DND-41 (cell line): Measurements from ENCODE around the gene SAMMSON.

Experiments
- ATAC-seq: fragments of 200-7000 bp; cut with Tn5 transposase; 3 replicates; pipeline ENCODE4 v1.9.1; 2021; ENCODE audit warnings: low read depth; ENCODE audit not compliant: insufficient read depth
- DNase-seq: peaks from one replicate; pipeline ENCODE4 v3.0.0-alpha.2; 2020
- H2AFZ ChIP-seq: 2 replicates; pipeline ENCODE4 v1.6.0; 2012; ENCODE audit warnings: low read depth, low read length
- H3K27ac ChIP-seq: 2 replicates; pipeline ENCODE4 v1.5.1; 2012; ENCODE audit warnings: low read length, inconsistent platforms
- H3K27me3 ChIP-seq: fragments of 200-600 bp; sonication (generic); 2 replicates; pipeline ENCODE4 v1.6.0; 2012; ENCODE audit warnings: low read length, mild to moderate bottlenecking, inconsistent platforms; ENCODE audit not compliant: insufficient read depth, poor library complexity
- H3K36me3 ChIP-seq: 2 replicates; pipeline ENCODE4 v1.5.1; 2012; ENCODE audit warnings: low read length, inconsistent platforms; ENCODE audit not compliant: insufficient read depth
- H3K4me1 ChIP-seq: 2 replicates; pipeline ENCODE4 v1.5.1; 2012; ENCODE audit warnings: mild to moderate bottlenecking, low read length; ENCODE audit not compliant: insufficient read depth
- H3K4me2 ChIP-seq: 2 replicates; pipeline ENCODE4 v1.6.0; 2012; ENCODE audit warnings: mild to moderate bottlenecking, moderate library complexity, low read length, inconsistent platforms; ENCODE audit not compliant: insufficient read depth
- H3K4me3 ChIP-seq, 2 experiments: fragments of 200-600 bp in 1 of 2; shearing (Covaris generic) in 1 of 2; 2 replicates each; pipeline ENCODE4 v1.5.1; 2012 to 2016; ENCODE audit warnings: inconsistent platforms in 2 of 2, low read length in 2 of 2, mild to moderate bottlenecking in 2 of 2, low read depth in 1 of 2, moderate library complexity in 1 of 2
- H3K79me2 ChIP-seq: 2 replicates; pipeline ENCODE4 v1.6.0; 2012; ENCODE audit warnings: low read length, inconsistent platforms; ENCODE audit not compliant: insufficient read depth
- H3K9ac ChIP-seq: 2 replicates; pipeline ENCODE4 v1.6.0; 2012; ENCODE audit warnings: low read depth, mild to moderate bottlenecking, inconsistent platforms, low read length, moderate library complexity
- H3K9me3 ChIP-seq: 2 replicates; pipeline ENCODE4 v1.5.1; 2012; ENCODE audit warnings: low read length, moderate library complexity, mild to moderate bottlenecking, inconsistent platforms; ENCODE audit not compliant: insufficient read depth, severe bottlenecking
- H4K20me1 ChIP-seq: 2 replicates; pipeline ENCODE4 v1.6.0; 2012; ENCODE audit warnings: low read length; ENCODE audit not compliant: insufficient read depth
- EZH2 ChIP-seq: IDR thresholded peaks from 3 replicates; pipeline ENCODE4 v1.6.1; 2012; ENCODE audit warnings: borderline replicate concordance, low read depth, mild to moderate bottlenecking, moderate library complexity, low read length, inconsistent platforms; ENCODE audit not compliant: severe bottlenecking
- TF ChIP-seq, protein P1 (sequence below): IDR thresholded peaks from 2 replicates; pipeline ENCODE4 v1.5.1; 2012; ENCODE audit warnings: borderline replicate concordance, low read length, moderate library complexity, mild to moderate bottlenecking; ENCODE audit not compliant: poor library complexity, severe bottlenecking; ENCODE audit errors: extremely low read depth

SAMMSON gene

DNA sequence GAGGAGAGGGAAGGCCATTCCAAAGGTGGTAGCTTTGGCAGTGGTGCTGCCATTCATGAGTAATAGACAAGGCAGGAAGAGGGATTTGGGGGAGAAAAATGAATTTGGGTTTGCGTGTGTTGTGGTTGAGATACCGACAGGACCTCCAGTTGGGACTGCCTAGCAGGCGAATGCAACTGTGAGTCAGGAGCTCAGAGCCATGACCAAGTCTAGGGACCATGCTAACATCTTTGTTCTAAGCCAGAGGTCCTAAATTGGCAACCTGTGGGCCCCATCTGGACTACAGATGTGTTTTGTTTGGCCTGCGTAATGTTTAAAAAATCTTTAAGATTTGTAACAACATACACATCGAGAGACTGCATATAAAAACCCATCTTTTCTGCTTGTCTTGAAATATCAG is 61.6 kb downstream of the SAMMSON start:
- no peak for TF ChIP-seq EZH2
- TF ChIP-seq, protein P1, sequence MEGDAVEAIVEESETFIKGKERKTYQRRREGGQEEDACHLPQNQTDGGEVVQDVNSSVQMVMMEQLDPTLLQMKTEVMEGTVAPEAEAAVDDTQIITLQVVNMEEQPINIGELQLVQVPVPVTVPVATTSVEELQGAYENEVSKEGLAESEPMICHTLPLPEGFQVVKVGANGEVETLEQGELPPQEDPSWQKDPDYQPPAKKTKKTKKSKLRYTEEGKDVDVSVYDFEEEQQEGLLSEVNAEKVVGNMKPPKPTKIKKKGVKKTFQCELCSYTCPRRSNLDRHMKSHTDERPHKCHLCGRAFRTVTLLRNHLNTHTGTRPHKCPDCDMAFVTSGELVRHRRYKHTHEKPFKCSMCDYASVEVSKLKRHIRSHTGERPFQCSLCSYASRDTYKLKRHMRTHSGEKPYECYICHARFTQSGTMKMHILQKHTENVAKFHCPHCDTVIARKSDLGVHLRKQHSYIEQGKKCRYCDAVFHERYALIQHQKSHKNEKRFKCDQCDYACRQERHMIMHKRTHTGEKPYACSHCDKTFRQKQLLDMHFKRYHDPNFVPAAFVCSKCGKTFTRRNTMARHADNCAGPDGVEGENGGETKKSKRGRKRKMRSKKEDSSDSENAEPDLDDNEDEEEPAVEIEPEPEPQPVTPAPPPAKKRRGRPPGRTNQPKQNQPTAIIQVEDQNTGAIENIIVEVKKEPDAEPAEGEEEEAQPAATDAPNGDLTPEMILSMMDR = no peak
- no peak overlapping the region for H3K4me2 ChIP-seq

DNA sequence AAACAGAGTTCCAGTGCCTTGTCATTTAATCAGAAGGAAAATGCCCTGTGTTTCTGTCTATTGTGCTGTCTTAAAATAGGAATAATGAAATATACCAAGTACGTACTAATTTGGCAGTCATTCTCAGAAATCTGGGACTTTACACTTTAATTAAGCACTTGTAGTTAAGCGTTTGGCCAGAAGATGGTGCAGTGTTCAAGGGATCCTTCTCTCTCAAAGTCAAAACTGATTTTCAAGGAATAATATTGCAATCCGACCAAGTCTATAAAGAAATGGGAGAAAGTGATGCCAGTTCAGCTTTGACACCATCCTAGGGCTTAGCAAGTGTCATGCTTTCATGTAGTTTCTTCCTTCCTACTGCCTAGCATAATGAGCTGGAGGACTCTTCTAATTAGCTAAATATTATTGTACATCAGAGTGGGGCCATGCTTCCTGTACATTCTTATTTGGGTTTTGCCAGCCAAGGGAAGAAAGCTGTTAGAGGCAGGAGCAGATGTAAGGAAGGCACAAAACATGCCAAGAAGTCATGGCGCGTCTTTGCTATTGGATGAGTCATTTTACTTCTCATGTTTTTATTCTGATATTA is 64.8 kb downstream of the SAMMSON start:
- H3K79me2 ChIP-seq = no peaks in the 10 kb centered on the region
- TF ChIP-seq EZH2 = no peak
- TF ChIP-seq, protein P1 = peak; percentile 75
- no peak for ATAC-seq

More for the DNA sequence above, 61.6 kb downstream of the SAMMSON start:
- no peaks in the 10 kb centered on the region for H3K4me1 ChIP-seq
- no peaks in the 10 kb centered on the region for H3K79me2 ChIP-seq
- DNase-seq (no peak), ATAC-seq (no peak)
- no peaks in the 10 kb centered on the region for H3K27me3 ChIP-seq
- H3K27ac ChIP-seq = no peak overlapping the region
- H3K9me3 ChIP-seq = no peaks in the 10 kb centered on the region
- no peaks in the 10 kb centered on the region for H4K20me1 ChIP-seq
- H3K9ac ChIP-seq = no peak overlapping the region
- no peak overlapping the region for H3K4me3 ChIP-seq
- H2AFZ ChIP-seq = no peak overlapping the region
- no peaks in the 10 kb centered on the region for H3K36me3 ChIP-seq

DNA sequence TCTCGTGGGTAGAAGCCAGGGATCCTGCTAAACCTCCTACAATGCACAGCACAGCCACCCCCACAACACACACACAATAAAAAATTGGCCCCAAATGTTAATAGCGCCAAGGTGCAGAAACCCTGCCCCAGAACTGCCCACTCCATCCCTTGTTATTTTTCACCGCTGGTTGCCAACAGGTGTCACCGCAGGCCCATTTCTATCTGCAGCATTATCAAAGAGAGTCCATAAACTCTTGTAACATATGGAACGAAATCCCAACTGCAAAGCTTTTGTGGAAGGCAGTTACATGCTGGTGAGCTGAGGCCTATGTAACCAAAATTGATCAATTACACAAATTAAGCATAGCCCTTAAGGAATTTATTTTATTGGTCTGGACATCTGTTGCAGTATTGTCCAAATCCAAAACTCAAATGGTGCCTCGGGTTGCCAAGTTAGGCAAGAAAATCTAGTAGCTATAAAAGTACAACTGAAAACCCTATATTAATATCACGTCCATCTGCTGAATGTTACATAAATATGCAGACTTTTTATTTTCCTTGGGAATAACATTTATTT is 66.2 kb downstream of the SAMMSON start:
- Histone ChIP-seq H3K4me3 (no peak overlapping the region), H3K4me2 (no peak overlapping the region), H4K20me1 (no peaks in the 10 kb centered on the region), H3K9ac (no peak overlapping the region), H3K9me3 (no peaks in the 10 kb centered on the region), H3K4me1 (no peaks in the 10 kb centered on the region), H3K27ac (no peak overlapping the region), H3K36me3 (no peaks in the 10 kb centered on the region), H3K79me2 (no peaks in the 10 kb centered on the region), H2AFZ (no peak overlapping the region), H3K27me3 (peaks cover 4% of the 10 kb centered on the region)
- ATAC-seq (no peak), DNase-seq (no peak)
- no peak for TF ChIP-seq EZH2
- TF ChIP-seq, protein P1 = peak; percentile 37

More for the DNA sequence above, 64.8 kb downstream of the SAMMSON start:
- H2AFZ ChIP-seq = no peak overlapping the region
- H3K4me3 ChIP-seq = no peak overlapping the region
- peak; percentile 8 for DNase-seq
- peaks cover under 1% of the 10 kb centered on the region for H3K27me3 ChIP-seq
- no peak overlapping the region for H3K27ac ChIP-seq
- no peaks in the 10 kb centered on the region for H4K20me1 ChIP-seq
- no peak overlapping the region for H3K9ac ChIP-seq
- no peaks in the 10 kb centered on the region for H3K36me3 ChIP-seq
- no peaks in the 10 kb centered on the region for H3K4me1 ChIP-seq
- H3K4me2 ChIP-seq = no peak overlapping the region
- no peaks in the 10 kb centered on the region for H3K9me3 ChIP-seq
